Neural cell (in vitro differentiated cells): ENCODE data around the gene DUSP7.

ENCODE experiments used
- CTCF ChIP-seq: fragments of 450-650 bp; IDR thresholded peaks from 2 replicates; pipeline ENCODE4 v1.5.1; 2014; ENCODE audit warnings: antibody characterized with exemption, mild to moderate bottlenecking, moderate library complexity; ENCODE audit not compliant: poor library complexity, severe bottlenecking
- EP300 ChIP-seq: fragments of 450-650 bp; conservative IDR thresholded peaks from 2 replicates; pipeline ENCODE4 v1.6.1; 2014; ENCODE audit warnings: antibody characterized with exemption, mild to moderate bottlenecking, moderate library complexity; ENCODE audit not compliant: poor library complexity, severe bottlenecking
- EZH2 ChIP-seq: fragments of 200-600, 300-800 bp; shearing (Covaris generic), sonication (generic); IDR thresholded peaks from 2 replicates; pipeline ENCODE4 v1.6.1; 2014; ENCODE audit warnings: antibody characterized with exemption, low read length, borderline replicate concordance, mild to moderate bottlenecking; ENCODE audit not compliant: insufficient read depth, poor library complexity, severe bottlenecking
- MXI1 ChIP-seq: fragments of 450-650 bp; conservative IDR thresholded peaks from 2 replicates; pipeline ENCODE4 v1.6.1; 2014; ENCODE audit warnings: antibody characterized with exemption, mild to moderate bottlenecking; ENCODE audit not compliant: poor library complexity, severe bottlenecking
- POLR2AphosphoS5 ChIP-seq: IDR thresholded peaks from 2 replicates; pipeline ENCODE4 v1.6.1; 2012
- RAD21 ChIP-seq: fragments of 450-650 bp; conservative IDR thresholded peaks from 2 replicates; pipeline ENCODE4 v1.6.1; 2014; ENCODE audit warnings: antibody characterized with exemption, mild to moderate bottlenecking, moderate library complexity
- SMC3 ChIP-seq: fragments of 450-650 bp; conservative IDR thresholded peaks from 2 replicates; pipeline ENCODE4 v1.6.1; 2014; ENCODE audit warnings: antibody characterized with exemption, mild to moderate bottlenecking, moderate library complexity; ENCODE audit not compliant: poor library complexity
- TAF1 ChIP-seq: IDR thresholded peaks from 2 replicates; pipeline ENCODE4 v1.6.1; 2012; ENCODE audit warnings: low read depth

- TF ChIP-seq CTCF: no peak
- TF ChIP-seq EZH2: no peak
- no peak for TF ChIP-seq RAD21
- TF ChIP-seq SMC3: no peak
- no peak for TF ChIP-seq EP300
- TF ChIP-seq POLR2AphosphoS5: no peak
- TF ChIP-seq TAF1: no peak
- no peak for TF ChIP-seq MXI1
Measured at GRCh38 chr3:52025453-52025852, 30.9 kb downstream of the DUSP7 start.
